ENCODE data around the gene ELN.

The ELN gene

DNA sequence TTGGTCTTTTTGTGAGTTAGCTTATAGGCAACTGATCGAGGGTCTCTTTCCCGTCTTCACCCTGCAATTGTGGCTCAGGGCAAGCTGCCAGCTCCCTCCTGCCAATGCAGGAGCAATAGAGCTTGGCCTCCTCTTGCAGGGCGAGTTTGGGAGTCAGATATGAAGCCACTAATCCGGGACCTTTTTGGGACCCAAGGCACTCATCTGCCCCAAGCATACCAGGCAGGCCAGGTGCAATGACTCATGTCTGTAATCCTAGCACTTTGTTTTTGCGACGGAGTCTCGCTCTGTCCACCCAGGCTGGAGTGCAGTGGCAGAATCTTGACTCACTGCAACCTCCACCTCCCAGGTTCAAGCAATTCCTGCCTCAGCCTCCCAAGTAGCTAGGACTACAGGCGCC lies 76.7 kb downstream of the ELN start:
- DNase-seq (ENCODE audit: low spot score) = no peak
- in situ Hi-C loops (cut with MboI; ENCODE audit: low pct_unique_long_range_greater_than_20kb, low sequenced_read_pairs, unreplicated experiment) = no loop called here
- TF ChIP-seq CTCF (IDR thresholded peaks at IDR 0.05; ENCODE audit: extremely low read depth, insufficient read depth, missing control alignments) = no peak

DNA sequence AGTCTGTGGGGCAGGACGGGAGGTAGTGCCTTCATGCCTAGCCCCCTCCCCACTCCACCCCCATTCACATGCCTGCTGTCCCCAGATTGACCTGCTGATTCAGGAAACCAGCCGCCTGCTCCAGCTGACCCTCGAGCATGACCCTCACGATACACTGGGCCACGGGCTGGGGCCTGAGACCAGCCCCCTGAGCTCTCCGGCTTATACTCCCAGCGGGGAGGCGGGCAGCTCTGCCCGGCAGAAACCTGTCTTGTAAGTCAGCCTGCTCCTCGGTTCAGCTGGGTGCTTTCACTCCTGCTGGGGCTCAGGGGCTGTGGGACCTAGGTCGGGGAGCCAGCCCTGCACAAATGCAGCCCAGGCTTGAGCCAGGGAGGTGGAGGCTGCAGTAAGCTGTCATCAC lies 78.0 kb downstream of the ELN start:
- in situ Hi-C loops (cut with MboI; ENCODE audit: low pct_unique_long_range_greater_than_20kb, low sequenced_read_pairs, unreplicated experiment) = no loop called here
- no peak for DNase-seq (ENCODE audit: low spot score)
- no peak for TF ChIP-seq CTCF (IDR thresholded peaks at IDR 0.05; ENCODE audit: extremely low read depth, insufficient read depth, missing control alignments)

DNA sequence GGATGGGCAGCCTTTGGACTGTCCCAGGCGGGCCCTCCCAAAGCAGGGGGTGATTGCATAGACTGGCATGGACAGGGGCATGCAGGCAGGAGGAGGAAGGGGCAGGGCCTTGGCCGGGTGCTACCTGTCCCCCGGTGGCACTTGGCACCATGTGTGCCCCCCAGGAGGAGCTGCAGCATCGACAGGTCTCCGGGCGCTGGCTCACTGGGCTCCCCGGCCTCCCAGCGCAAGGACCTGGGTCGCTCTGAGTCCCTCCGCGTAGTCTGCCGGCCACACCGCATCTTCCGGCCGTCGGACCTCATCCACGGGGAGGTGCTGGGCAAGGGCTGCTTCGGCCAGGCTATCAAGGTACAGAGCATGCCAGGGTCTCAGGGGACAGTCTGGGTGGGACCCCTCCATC lies 78.9 kb downstream of the ELN start:
- in situ Hi-C loops (cut with MboI; ENCODE audit: low pct_unique_long_range_greater_than_20kb, low sequenced_read_pairs, unreplicated experiment) = no loop called here
- no peak for TF ChIP-seq CTCF (IDR thresholded peaks at IDR 0.05; ENCODE audit: extremely low read depth, insufficient read depth, missing control alignments)
- no peak for DNase-seq (ENCODE audit: low spot score)

DNA sequence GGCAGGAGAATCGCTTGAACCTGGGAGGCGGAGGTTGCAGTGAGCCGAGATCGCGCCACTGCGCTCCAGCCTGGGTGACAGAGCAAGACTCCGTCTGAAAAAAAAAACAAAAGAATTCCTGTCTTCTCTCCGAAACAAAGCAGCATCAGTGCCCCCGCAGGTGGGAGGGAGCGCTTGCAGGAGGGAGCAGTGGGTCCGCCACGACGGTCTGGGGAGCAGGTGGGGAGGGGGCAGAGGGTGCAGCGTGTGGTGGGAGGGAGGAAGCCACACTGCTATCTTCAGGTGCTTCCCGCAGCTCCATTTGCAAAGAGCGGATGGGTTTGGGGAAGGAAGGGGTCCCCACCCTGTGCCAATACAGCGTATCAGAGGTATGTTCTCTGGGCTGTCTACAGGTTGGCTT lies 87.4 kb downstream of the ELN start:
- DNase-seq (ENCODE audit: low spot score) = no peak
- TF ChIP-seq CTCF (IDR thresholded peaks at IDR 0.05; ENCODE audit: extremely low read depth, insufficient read depth, missing control alignments) = peak; percentile 20
- in situ Hi-C loops (cut with MboI; ENCODE audit: low pct_unique_long_range_greater_than_20kb, low sequenced_read_pairs, unreplicated experiment) = no loop called here

DNA sequence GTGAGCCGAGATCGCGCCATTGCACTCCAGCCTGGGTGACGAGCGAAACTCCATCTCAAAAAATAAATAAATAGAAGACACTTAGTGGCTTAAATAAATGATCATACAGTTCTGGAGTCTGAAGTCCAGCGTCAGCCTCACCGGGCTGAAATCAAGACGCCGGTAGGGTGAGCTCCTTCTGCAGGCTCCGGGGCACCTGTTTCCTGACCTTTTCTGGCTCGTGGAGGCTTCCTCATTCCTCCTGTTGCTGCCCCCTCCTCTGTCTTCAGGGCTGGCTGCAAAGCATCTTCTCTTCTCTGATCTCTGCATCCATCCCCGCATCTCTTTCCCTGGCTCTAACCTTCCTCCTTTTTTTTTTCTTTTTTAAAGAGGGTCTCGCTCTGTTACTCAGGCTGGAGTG lies 88.4 kb downstream of the ELN start:
- DNase-seq (ENCODE audit: low spot score) = no peak
- in situ Hi-C loops (cut with MboI; ENCODE audit: low pct_unique_long_range_greater_than_20kb, low sequenced_read_pairs, unreplicated experiment) = no loop called here
- no peak for TF ChIP-seq CTCF (IDR thresholded peaks at IDR 0.05; ENCODE audit: extremely low read depth, insufficient read depth, missing control alignments)

Measured in GM13977 (cell line).